Stimulated activated CD4-positive, alpha-beta T cell treated with anti-CD3 and anti-CD28 coated beads, Interleukin-4, amount 100 ng/mL, for 4 hours (primary cell): ENCODE data around the gene AGAP2.
A peak's percentile ranks its signal among the peaks of the same experiment; 100 is the strongest.
"Not testable (repeated sequence)": the region's sequence is repeated elsewhere in the genome, so short reads cannot be mapped to it uniquely, and the experiment has no call there.

Experiments
- DNase-seq, 2 experiments: peaks; one replicate each; pipeline ENCODE4 v3.0.0-alpha.2; 2020

The AGAP2 gene

GRCh38 chr12:57738661-57739237 is at the start of gene AGAP2:
Gene AGAP2, minus strand, starts transcription at chr12:57738742. Its CDS starts 496 bp downstream, at chr12:57738246.
- no peak for DNase-seq

GRCh38 chr12:57783861-57784260 is 45.3 kb upstream of the AGAP2 start:
- DNase-seq = no peak

GRCh38 chr12:57783466-57783801 is 44.9 kb upstream of the AGAP2 start:
- DNase-seq = no peak

- DNase-seq = peak; percentile 93 to 98
These were observed 44.3 kb upstream of the AGAP2 start, which contains the start of gene TSFM for GRCh38 chr12:57782608-57783465. Gene TSFM, plus strand, starts transcription at chr12:57782787. Its CDS starts 15 bp downstream, at chr12:57782802.

GRCh38 chr12:57782243-57782607 is 43.7 kb upstream of the AGAP2 start:
- no peak for DNase-seq

GRCh38 chr12:57781801-57782200 is 43.3 kb upstream of the AGAP2 start:
- no peak for DNase-seq

GRCh38 chr12:57781244-57781643 is 42.7 kb upstream of the AGAP2 start:
- no peak for DNase-seq

- DNase-seq = no peak
These were observed 41.8 kb upstream of the AGAP2 start for GRCh38 chr12:57780284-57780897.

- DNase-seq = no peak
These were observed 41.2 kb upstream of the AGAP2 start for GRCh38 chr12:57779736-57780135.

GRCh38 chr12:57777911-57778310 is 39.4 kb upstream of the AGAP2 start:
- DNase-seq = no peak

GRCh38 chr12:57777367-57777766 is 38.8 kb upstream of the AGAP2 start:
- DNase-seq = no peak

- no peak for DNase-seq
These were observed 37.7 kb upstream of the AGAP2 start for GRCh38 chr12:57776247-57776587.

- DNase-seq = no peak
These were observed 37.2 kb upstream of the AGAP2 start for GRCh38 chr12:57775563-57776246.

GRCh38 chr12:57775044-57775443 is 36.5 kb upstream of the AGAP2 start:
- DNase-seq = no peak

- not testable (repeated sequence) for DNase-seq
These were observed 36.1 kb upstream of the AGAP2 start for GRCh38 chr12:57774634-57775033.

GRCh38 chr12:57772429-57773322 is 34.1 kb upstream of the AGAP2 start, which contains the start of gene EEF1AKMT3:
Gene EEF1AKMT3, plus strand, starts transcription at chr12:57772614. Its CDS starts 111 bp downstream, at chr12:57772725.
- no peak for DNase-seq

GRCh38 chr12:57771873-57772428 is 33.4 kb upstream of the AGAP2 start, which contains the start of gene METTL1:
Gene METTL1, minus strand, starts transcription at chr12:57772105. Its CDS starts 22 bp downstream, at chr12:57772083.
- DNase-seq = peak; percentile 89 to 95

GRCh38 chr12:57771236-57771872 is 32.8 kb upstream of the AGAP2 start:
- DNase-seq = peak; percentile 87 to 92

- no peak for DNase-seq
These were observed 32.2 kb upstream of the AGAP2 start for GRCh38 chr12:57770734-57771133.

GRCh38 chr12:57769594-57769993 is 31.1 kb upstream of the AGAP2 start:
- DNase-seq = no peak

- DNase-seq = no peak
These were observed 29.3 kb upstream of the AGAP2 start for GRCh38 chr12:57767876-57768275.
